Limb (tissue), 2 donors: ENCODE measurements around the gene UGDH.
"Not testable (repeated sequence)": the region's sequence is repeated elsewhere in the genome, so short reads cannot be mapped to it uniquely, and the experiment has no call there.

Source experiments
- DNase-seq, 2 donors: peaks; one replicate each; pipeline ENCODE4 v3.0.0-alpha.2; 2016; ENCODE audit errors: extremely low spot score in 2 of 2

The UGDH gene

DNA sequence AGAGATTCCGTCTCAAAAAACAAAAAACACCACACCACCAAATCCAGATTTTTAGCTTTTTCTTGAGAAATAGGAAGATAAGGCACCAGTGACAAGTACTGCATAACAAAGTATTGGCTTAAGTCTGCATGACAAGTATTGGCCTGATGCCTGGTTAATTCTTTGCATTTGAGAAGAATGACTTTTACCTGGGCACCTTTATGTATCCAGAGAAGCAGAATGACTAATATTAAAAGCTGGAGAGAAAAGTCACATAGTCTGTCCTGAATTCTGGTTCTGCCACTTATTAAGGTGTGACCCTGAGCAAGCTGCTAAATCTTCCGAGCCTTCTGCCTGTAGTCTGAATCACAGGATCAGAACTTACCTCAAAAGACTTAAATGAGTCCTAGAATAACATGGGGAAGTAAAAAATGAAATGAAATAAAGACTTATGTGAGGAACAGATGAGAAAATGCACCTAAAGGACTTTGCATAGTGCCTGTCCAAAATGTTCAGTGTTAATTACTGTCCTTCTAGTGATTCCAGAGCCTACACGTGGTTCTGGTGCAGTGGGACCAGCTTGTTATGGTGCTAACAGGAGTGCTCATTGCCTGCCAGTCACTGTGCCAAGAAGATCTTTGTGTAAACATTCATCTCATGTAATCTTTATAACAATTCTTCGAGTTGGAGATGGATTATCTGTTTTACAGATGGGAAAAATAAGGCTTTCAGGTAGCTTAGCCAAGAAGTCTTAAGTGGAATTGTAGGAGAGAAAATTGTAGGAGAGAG, 31.6 kb downstream of the UGDH start:
- DNase-seq: no peak

DNA sequence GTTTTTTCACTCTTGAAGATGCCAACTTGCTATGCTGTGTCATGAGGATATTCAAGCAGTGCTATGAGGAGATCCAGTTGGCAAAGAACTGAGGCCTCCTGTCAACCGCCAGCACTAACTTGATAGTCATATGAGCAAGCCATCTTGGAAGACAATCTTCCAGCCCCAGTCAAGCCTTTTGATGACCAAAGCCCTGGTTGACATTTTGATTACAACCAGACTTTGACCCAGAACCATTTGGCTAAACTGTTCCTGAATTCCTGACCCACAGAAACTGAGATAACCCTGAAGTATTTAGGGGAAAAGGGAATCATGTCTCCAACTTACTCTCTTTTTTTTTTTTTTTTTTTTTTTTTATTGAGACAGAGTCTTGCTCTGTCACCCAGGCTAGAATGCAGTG, 32.9 kb downstream of the UGDH start:
- no peak for DNase-seq

DNA sequence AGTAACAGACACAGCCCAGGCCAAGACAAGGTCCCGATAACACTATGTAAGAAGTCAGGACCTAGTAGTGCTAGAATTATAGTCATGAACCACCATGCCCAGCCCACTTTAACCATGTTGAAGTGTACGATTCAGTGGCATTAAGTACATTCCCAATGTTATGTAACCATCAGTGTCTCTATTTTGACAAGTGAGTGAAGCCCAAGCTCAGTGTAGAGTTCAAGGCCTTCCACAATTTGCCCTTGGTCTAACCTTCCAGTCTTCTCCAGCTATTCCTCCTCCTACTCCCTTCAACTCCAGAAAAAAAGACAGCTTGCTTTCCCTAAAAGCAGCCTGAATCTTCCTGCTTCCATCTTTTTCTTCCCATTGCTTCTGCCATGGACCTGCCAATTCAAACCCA, 36.9 kb downstream of the UGDH start:
- no peak for DNase-seq

DNA sequence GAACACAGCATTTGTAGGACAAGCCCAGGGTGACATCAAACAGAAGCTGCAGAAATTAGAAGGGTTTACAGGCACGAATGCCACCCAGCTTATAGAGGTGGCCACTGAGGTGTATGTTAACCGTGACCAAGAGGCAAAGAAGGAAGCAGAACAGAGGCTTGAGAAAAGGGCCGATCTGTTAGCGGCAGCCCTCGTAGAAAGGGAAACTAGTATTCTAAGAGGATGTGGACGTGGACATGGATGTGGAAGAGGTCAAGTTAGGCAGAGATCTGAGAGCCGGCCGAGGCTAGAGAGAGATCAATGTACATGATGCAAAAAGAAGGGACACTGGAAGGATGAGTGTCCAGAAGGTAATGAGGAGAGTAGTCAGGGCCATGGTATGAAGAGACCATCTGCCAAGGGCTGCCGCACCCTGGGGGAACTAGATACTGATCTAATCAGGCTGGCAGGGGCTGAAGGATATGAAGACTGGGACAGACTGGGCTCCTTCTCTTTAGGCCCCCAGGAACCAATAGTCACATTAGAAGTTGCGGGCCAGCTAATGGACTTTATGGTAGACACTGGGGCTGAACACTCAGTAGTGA, 40.9 kb downstream of the UGDH start:
- no peak for DNase-seq

DNA sequence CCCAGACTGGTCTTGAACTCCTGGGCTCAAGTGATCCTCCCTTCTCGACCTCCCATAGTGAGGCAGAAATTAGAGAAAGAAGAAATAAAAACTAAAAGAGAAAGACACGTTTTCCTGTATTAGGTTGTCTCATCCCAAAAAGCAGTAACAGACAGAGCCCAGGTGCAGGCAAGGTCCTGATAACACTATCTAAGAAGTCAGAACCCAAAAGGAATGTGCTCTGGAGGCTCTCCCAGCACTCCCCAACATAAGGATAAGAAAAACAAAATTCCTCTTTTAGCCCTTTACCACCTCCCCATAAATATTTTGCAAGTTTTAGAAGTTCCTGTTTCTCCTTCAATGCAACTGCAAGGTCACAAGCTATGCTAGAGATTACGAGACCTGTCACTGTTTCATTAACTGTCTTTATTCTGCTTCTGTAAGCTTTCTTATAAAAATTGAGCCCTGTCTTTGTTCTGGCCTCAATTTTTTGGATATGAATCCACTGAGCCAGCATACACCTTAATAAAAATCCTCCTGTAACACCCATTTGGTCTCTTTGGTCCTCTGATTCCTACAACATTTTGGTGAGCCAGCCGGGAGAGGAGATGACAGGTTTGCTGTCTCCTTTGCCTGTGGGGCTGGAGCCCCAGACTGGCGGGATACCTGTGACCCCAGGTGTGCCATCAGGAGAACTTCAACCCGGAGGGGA, 42.5 kb downstream of the UGDH start:
- no peak for DNase-seq

DNA sequence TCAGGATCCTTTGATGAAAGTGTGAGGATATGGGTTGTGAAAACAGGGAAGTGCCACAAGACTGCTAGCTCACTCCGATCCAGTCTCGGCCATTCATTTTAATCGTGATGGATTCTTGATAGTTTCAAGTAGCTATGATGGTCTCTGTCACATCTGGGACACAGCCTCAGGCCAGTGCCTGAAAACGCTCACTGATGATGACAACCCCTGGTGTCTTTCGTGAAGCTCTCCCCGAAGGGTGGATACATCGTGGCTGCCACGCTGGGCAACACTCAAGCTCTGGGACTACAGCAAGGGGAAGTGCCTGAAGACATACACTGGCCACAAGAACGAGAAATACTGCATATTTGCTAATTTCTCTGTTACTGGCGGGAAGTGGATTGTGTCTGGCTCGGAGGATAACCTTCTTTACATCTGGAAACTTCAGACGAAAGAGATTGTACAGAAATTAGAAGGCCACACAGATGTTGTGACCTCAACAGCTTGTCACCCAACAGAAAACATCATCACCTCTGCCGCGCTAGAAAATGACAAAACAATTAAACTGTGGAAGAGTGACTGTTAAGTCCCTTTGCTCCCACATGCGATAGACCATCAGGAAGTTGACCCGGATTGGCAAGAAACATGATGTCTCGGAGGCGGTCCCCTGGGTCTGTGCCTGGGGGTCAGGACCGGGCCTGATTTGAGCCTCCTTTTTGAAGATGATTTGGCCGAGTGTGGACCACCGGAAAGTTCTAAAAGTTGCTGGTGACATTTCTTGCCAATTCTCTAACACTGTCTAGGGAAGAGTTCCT, 46.1 kb downstream of the UGDH start:
- DNase-seq: no peak

DNA sequence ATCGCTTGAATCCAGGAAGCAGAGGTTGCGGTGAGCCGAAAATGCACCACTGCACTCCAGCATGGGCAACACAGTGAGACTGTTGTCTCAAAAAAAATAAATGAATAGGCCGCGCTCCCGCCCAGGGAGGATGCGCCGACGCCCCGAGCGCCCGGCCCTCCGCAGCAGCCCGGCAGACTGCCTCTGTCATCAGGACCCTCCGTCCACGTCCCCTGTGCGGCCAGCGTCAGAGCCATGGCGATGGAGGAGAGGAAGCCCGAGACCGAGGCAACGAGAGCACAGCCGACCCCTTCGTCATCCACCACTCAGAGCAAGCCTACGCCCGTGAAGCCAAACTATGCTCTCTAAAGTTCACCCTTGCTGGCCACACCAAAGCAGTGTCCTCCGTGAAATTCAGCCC, 47.0 kb downstream of the UGDH start:
- DNase-seq: no peak

DNA sequence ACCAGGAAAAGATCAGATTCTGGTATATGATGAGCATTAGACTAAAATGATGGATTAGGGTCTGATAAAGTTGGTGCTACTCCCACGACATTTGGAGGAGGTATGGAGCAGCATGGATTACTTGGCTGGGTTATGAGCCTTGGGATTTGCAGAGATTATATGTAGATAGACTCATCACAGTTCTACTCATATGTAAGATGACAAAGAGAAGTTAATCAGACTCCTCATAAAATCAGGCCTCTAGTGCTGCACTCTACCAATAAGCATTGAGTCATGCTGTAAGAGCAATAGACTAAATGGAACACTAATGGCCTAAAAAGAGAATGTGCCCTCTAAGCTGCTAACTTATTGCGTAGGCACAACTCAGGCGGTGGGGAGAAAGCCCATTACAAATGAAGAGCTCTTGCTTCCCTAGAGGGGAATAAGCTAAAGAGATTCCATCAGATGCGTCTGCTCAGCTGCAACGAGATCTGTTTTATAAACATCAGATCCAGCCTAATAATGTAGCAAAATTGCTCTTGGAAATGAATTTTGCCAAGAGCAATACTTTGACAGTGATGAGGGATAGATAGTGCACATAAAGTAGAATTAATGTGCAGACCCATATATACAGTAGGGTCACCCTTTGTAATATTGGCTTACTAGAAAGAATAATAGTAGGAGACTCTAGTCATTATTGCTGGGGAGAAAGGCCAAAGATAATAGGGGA, 50.9 kb downstream of the UGDH start:
- DNase-seq: no peak

DNA sequence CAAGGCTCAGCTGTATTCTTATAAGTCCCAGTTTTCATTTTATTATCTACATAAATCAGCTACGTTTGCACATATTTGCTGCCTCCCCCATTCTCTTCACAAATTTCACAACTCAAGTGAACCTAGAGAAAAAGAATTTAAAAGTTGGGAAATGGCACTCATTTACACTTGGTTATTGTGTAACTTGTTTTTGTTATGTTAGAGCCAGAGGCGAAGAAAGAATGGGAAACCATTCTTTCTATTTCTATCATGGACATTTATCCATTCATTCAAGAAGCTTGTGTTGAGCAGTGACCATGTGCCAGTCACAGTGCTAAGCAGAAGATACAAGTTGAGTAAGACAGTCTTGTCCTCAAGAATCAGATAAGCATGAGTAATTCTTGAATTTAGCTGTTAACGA, 54.8 kb downstream of the UGDH start:
- no peak for DNase-seq

DNA sequence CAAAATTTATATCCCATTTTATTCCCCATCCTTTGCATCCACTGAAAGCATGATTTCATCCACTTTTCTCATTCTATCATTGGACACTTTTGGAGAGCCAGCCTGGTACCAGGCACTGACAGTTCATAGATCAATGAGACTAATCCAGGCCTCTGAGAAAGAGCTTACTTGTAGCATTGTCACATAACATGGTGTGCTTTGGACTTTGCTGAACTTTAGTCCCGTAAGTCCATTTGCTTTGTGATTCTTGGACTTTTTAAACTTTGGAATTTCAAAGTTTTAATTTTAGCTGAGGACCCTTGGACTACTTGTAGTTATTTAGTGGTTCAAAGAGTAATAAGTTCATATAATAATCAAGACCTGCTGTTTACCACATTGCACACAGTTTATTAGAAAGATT, 56.8 kb downstream of the UGDH start:
- no peak for DNase-seq

DNA sequence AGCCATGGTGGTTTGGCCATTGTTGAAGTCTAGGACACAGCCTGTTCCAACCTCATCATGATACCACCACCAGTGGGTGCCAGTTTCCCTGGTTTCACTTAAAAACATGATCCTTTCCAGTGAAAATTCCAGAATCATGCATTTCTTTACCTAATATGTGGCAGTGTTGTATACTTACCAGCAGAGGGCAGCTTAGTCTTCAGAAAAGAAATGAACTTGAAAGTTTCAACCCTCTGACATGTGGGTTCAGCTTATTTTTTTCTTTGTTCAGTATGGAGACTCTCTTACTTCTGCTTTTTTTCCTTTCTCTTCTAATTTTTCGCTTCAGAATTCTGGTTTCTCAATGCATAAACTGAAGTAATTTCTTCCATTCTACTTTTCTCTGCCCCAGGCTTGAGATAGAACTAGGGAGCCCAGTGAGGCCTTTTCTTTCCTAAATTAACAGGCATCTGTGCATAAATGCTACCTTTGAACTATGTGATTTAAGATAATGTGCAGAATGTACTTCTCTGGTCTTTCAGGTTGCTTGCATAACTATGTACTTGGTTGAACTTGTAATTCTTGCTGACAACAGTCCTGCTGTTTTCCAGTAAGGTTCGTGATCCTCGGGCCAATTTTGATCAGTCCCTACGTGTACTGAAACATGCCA, 57.7 kb downstream of the UGDH start:
- DNase-seq: peak; percentile 48 to 90

DNA sequence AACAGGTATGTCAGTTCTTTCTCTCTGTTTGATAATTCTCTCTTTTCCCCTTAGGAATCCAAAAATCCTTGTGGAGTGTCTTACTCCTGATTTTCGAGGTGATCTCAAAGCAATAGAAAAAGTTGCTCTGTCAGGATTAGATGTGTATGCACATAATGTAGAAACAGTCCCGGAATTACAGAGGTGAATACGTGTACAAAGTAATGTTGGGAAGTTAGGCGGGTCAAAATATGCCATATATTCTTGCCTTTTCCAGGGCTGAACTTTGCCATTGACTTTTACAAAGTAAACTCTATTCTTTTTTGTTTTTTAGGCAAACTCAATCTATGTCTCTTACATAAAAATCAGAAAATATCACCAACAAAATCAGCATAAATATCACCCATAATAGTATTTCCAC, 59.8 kb downstream of the UGDH start:
- no peak for DNase-seq

DNA sequence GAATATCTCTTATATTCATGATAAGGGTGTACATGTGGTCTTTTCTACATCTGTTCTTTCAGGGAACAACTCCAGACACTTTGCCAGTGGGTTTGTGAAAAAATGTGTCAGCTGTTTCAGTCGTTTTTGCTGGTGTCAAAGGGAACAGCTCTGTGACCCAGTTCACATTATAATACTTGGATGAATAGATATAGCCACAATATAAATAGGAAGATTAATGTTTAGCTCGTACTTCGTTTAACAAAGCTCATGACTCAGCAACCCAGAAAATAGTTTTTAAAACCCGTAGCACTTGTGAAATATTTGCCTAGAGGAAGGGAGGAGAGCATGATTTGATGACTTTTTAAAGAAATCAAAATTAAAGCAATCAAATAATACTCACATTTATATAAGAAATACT, 60.5 kb downstream of the UGDH start:
- no peak for DNase-seq

DNA sequence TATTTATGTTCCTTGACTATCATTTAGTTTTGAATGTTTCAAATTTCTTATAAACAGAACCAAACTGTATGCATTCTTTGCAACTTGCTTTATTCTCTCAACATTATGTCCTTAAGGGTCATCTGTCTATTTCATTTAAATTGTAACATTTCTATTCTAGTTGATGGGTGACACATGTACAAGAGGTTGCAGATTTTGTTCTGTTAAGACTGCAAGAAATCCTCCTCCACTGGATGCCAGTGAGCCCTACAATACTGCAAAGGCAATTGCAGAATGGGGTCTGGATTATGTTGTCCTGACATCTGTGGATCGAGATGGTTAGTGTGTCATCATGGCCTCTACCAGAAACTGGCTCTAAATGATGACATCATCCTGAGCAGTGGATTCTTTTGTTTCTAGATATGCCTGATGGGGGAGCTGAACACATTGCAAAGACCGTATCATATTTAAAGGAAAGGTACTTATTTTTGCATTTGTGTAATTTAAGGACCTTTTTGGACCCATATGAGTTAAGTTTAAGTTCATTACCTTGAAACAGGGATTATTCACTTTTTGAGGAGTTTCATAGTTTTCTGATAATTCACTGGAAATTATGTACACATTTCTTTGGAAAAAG, 62.2 kb downstream of the UGDH start:
- DNase-seq: no peak

DNA sequence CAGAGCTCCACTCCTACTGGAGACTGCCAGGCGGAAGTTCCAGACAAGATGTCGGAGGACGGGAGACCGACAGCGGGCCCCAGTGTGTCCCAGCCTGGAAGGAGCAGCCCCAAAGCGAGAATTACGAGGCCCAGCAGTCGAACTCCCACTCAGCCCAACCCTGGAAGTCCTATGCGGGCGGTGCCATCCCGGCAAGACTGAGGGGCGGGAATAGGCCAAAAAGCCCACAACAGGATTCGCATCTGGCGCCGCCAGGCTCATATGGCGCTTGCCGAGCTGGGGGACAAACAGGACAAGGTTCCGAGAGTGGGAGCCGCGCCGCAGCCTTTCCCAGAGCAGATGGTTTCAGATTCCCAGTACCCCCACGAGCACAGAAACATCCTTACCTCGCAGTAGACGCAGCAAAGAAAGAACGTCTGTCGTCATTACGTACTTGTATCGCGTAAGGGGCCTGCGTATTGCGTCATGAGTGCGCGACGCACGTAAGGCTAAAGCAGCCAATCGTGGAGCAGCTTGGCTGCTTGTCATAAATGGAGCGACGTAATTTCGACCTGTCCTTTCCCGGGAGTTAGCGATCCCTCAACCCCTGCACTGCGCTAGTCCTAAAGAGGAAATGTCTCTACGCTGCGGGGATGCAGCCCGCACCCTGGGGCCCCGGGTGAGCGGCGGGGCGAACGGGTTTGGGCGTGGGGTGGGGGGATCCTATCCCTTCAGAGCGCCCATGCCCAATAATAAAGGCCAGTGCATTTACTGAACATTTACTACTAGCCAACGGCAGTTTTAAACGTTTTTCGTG, 68.5 kb downstream of the UGDH start, which contains the start of the genes LIAS and RPL9:
TSS of gene LIAS (plus strand) at position 552 of the 796 bp plus-strand sequence. CDS start at position 614, 62 bp downstream.
TSS of gene RPL9 (minus strand) at position 418 of the 796 bp plus-strand sequence. CDS start 483 bp downstream, outside the sequence.
- DNase-seq: peak; percentile 96 to 97

DNA sequence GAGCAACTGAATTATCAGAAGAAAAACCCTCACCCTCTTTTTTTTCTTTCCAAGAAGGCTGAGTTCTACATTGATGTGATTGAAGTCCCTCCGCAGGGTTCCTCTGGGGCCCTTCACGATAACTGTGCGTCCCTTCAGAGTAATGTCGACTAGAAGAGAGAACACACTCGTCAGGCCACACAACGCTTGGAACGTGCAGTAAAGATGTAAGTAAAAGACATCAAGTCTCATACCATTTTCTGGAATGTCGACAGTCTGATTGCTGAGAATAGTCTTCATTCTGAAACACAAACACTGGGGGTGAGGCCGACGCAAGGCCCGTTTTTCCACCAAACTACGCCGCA, 69.1 kb downstream of the UGDH start:
- DNase-seq: not testable (repeated sequence)

DNA sequence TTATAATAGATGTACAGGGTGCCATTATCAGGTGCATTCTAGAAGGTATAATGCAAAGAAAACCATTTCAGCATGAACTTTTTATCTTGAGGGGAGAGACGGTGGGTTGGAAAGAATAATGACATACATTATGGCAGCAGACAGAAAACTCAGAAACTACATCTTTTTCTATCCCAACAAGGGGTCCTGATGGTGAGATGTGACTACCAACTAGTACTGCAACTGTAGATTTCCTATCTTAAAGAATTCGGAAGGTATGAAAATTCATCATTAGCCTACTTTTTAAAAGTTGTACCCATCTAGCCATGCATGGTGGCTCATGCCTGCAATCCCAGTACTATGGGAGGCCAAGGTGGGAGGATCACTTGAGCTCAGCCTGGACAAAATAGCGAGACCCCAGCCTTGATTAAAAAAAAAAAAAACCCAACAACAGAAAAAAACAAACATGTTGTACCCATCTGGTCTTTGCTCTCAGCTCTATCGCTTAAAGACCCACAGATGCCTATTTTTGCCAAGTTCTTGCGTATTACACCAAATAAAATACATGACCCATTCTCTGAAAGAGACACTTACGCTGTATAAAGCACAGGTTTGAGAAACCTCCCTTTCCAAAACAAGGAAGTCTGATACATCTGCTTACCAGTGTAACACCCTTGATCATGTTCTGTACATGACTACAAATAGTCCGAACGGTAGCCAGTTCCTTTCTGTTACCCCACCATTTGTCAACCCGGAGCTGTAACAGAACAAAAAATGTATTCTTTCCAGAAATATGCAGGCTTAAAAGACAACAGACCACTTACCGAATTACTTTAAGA, 70.1 kb downstream of the UGDH start:
- DNase-seq: no peak

DNA sequence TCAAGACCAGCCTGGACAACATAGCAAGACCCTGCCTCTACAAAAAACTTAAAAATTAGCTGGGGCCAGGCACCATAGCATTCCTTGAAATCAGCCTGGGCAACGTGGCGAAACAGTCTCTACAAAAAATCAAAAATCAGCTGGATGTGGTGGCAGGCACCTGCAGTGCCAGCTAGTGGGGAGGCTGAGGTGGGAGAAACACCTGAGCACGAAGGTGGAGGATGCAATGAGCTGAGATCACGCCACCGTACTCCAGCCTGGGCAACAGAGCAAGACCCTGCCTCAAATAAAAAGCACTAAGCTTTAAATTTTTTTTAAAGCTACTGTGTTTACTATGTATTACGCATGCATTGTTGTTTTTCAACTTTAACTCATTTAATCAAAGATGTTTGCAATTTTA, 71.8 kb downstream of the UGDH start:
- no peak for DNase-seq

DNA sequence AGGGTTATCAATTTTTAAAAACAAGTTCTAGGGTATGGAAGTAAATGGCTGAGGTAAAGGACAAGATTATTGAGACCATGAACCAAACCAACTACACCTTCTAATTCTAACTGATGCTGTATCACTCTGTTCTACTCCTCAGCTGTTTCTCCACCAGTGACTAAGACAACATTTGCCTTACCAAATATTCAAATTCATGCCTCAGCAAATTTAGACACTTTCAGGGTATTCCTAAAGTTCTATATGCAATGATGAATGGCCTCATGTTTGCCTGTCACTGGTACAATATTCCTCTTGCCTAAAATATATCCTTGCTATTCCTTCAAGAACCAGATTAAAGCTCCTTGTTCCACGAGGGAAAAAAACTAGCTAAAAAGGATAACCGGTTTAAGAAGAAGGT, 73.5 kb downstream of the UGDH start:
- no peak for DNase-seq
